K562 (cell line): ENCODE measurements around the gene ECSCR. TPM values are rescaled to one million over a fixed set of nuclear protein-coding genes. Genes with fewer than 3 reads are reported as not detected.

Experiments
- AFF1 ChIP-seq, 2 experiments: fragments of 450-650 bp; IDR thresholded peaks; 2 replicates each; pipeline ENCODE4 v1.6.1; 2018; ENCODE audit warnings: mild to moderate bottlenecking in 2 of 2, low read depth in 1 of 2; ENCODE audit not compliant: partially characterized antibody in 2 of 2
- HCFC1 ChIP-seq: IDR thresholded peaks from 2 replicates; pipeline ENCODE4 v1.6.1; 2012; ENCODE audit warnings: low read depth, low read length, improper control_type of control experiment
- HLTF ChIP-seq: fragments of 450-650 bp; IDR thresholded peaks from 2 replicates; pipeline ENCODE4 v1.6.1; 2016
- KLF13 ChIP-seq: fragments of 450-650 bp; IDR thresholded peaks from 2 replicates; pipeline ENCODE4 v1.6.1; 2016; ENCODE audit warnings: missing genetic modification characterization, low read depth, mild to moderate bottlenecking, missing compliant biosample characterization, moderate library complexity, borderline replicate concordance
- NCOA6 ChIP-seq: fragments of 450-650 bp; IDR thresholded peaks from 2 replicates; pipeline ENCODE4 v1.6.1; 2017; ENCODE audit warnings: mild to moderate bottlenecking
- PRPF4 ChIP-seq: fragments of 200-400 bp; formaldehyde crosslinking; IDR thresholded peaks from one replicate; pipeline ENCODE4 v1.6.1; 2017; ENCODE audit warnings: low read length, low read depth, mild to moderate bottlenecking; ENCODE audit not compliant: insufficient read depth, poor library complexity, severe bottlenecking
- PTBP1 ChIP-seq: fragments of 200-400 bp; formaldehyde crosslinking; IDR thresholded peaks from 2 replicates; pipeline ENCODE4 v1.6.1; 2017; ENCODE audit warnings: low read depth, low read length
- RREB1 ChIP-seq: fragments of 250-450 bp; sonication (Bioruptor Pico); IDR thresholded peaks from 2 replicates; pipeline ENCODE4 v1.4.0; 2020
- SIRT6 ChIP-seq: IDR thresholded peaks from one replicate; pipeline ENCODE4 v1.6.1; 2012; ENCODE audit warnings: low read depth, mild to moderate bottlenecking, control low read depth, inconsistent platforms, low read length, moderate library complexity
- SMAD4 ChIP-seq: fragments of 250-450 bp; sonication (Bioruptor Pico); conservative IDR thresholded peaks from 2 replicates; pipeline ENCODE4 v1.8.0; 2021; ENCODE audit warnings: inconsistent platforms, mild to moderate bottlenecking, moderate library complexity
- XRCC5 ChIP-seq: fragments of 200-400 bp; formaldehyde crosslinking; IDR thresholded peaks from 2 replicates; pipeline ENCODE4 v1.6.1; 2017; ENCODE audit warnings: low read depth, mild to moderate bottlenecking, low read length
- ZC3H4 ChIP-seq: sonication (generic); formaldehyde crosslinking; IDR thresholded peaks from 2 replicates; pipeline ENCODE4 v1.9.0; 2021; ENCODE audit warnings: missing genetic modification reagents, borderline replicate concordance
- ZNF165 ChIP-seq: fragments of 250-450 bp; sonication (Bioruptor Pico); IDR thresholded peaks from 2 replicates; pipeline ENCODE4 v1.4.0; 2020; ENCODE audit warnings: borderline replicate concordance
- ZNF282 ChIP-seq: sonication (generic); formaldehyde crosslinking; IDR thresholded peaks from 2 replicates; pipeline ENCODE4 v1.8.1; 2023; ENCODE audit warnings: missing genetic modification reagents
- ZNF445 ChIP-seq: fragments of 250-450 bp; sonication (Bioruptor Pico); IDR thresholded peaks from 2 replicates; pipeline ENCODE4 v1.4.0; 2020; ENCODE audit warnings: low read depth, mild to moderate bottlenecking, moderate library complexity
- polyA plus RNA-seq, 8 experiments: library from polyadenylated mRNA; depleted of rRNA in 4 of 8; stranded (reverse) in 5 of 8; unstranded in 3 of 8; fragments of >200 nt; fragmentation: Nextera tagmentation in 2 of 8; fragmentation: Illumina TruSeq in 1 of 8; extraction: Ambion mirVana in 2 of 8; extraction: Trizol in 1 of 8; gene quantifications; 2 replicates each; pipeline versions ENCODE4 v1.2.1 to v1.2.3, GENCODE V29; 2011 to 2014; ENCODE audit warnings: inconsistent platforms in 1 of 8, missing spikeins in 1 of 8
- total RNA-seq, 7 experiments: library from RNA; depleted of rRNA in 6 of 7; stranded (reverse); fragments of >200 nt in 6 of 7; fragmentation: Illumina TruSeq in 2 of 7; extraction: Trizol in 2 of 7; gene quantifications; 2 replicates each; pipeline versions ENCODE4 v1.2.1 to v1.2.3, GENCODE V29; 2011 to 2021; ENCODE audit warnings: low replicate concordance in 1 of 7

The ECSCR gene
- total and polyA plus RNA-seq, 9 of the 15 experiments (the other 6 are each of a cell fraction or from before 2014, with no cell fraction given), result 0.10 to 0.25 (median 0.13) TPM; not detected in 6

GRCh38 chr5:139482050-139482889 lies 19.7 kb upstream of the ECSCR start, which contains the start of gene STING1 (continued):
- TF ChIP-seq XRCC5, result no peak
- TF ChIP-seq AFF1 (IDR thresholded peaks at IDR 0.05; ENCODE audit: low read depth in 1 of 2, partially characterized antibody in 2 of 2), result peak; percentile 18 to 20
- TF ChIP-seq KLF13 (tag), result 0 out of 2 replicates have a peak, but pooled peaks have one; percentile 23
- no peak for TF ChIP-seq PTBP1
- TF ChIP-seq SMAD4 (CRISPR knock-in tag), result peak; percentile 70; the same call in 1 of the 2 replicates
- no peak for TF ChIP-seq ZNF165
- peak; percentile 86 for TF ChIP-seq RREB1
- 0 out of 2 replicates have a peak, but pooled peaks have one; percentile 6 for TF ChIP-seq HCFC1
- no peak for TF ChIP-seq HLTF
- TF ChIP-seq ZNF282 (CRISPR knock-in tag), result no peak
- TF ChIP-seq SIRT6, result no peak
- no peak; the same call in 1 of the 2 replicates for TF ChIP-seq ZNF445 (CRISPR knock-in tag)
- TF ChIP-seq NCOA6, result no peak
- no peak for TF ChIP-seq PRPF4
- TF ChIP-seq ZC3H4, result no peak
